Progenitor cell of endocrine pancreas (in vitro differentiated cells): ENCODE measurements around the gene MAP1LC3A. TPM values are rescaled to one million over a fixed set of nuclear protein-coding genes. Genes with fewer than 3 reads are reported as not detected.

Source experiments
- DNase-seq: peaks from one replicate; pipeline ENCODE4 v3.0.0; 2021; ENCODE audit warnings: low spot score; ENCODE audit not compliant: unreplicated experiment
- H3K27ac Mint-ChIP-seq: 2 replicates; pipeline ENCODE4 v1.8.0; 2021; ENCODE audit warnings: mild to moderate bottlenecking, moderate library complexity, mixed read lengths
- H3K27me3 Mint-ChIP-seq: 2 replicates; pipeline ENCODE4 v1.8.0; 2021; ENCODE audit warnings: mixed read lengths
- H3K36me3 Mint-ChIP-seq: 2 replicates; pipeline ENCODE4 v1.8.0; 2022; ENCODE audit warnings: mixed read lengths; ENCODE audit not compliant: insufficient read depth
- H3K4me1 Mint-ChIP-seq: 2 replicates; pipeline ENCODE4 v1.8.0; 2021; ENCODE audit warnings: low read depth, mixed read lengths
- H3K4me3 Mint-ChIP-seq: 2 replicates; pipeline ENCODE4 v1.8.0; 2021; ENCODE audit warnings: low read depth, mild to moderate bottlenecking, moderate library complexity, mixed read lengths
- H3K9me3 Mint-ChIP-seq: 2 replicates; pipeline ENCODE4 v1.8.0; 2021; ENCODE audit warnings: low read depth, mixed read lengths
- total RNA-seq: library from RNA; stranded (reverse); gene quantifications from 2 replicates; pipeline ENCODE4 v1.2.1, GENCODE V29; 2021
- TF ChIP-seq, protein P1 (sequence below): fragments of 200-600 bp; sonication (generic); IDR thresholded peaks from one replicate; pipeline ENCODE4 v1.5.0; 2021; ENCODE audit warnings: antibody characterized with exemption, mild to moderate bottlenecking; ENCODE audit not compliant: unreplicated experiment

Gene MAP1LC3A
- total RNA-seq, 1 donor from 2014 or later, result 52.8 TPM

DNA sequence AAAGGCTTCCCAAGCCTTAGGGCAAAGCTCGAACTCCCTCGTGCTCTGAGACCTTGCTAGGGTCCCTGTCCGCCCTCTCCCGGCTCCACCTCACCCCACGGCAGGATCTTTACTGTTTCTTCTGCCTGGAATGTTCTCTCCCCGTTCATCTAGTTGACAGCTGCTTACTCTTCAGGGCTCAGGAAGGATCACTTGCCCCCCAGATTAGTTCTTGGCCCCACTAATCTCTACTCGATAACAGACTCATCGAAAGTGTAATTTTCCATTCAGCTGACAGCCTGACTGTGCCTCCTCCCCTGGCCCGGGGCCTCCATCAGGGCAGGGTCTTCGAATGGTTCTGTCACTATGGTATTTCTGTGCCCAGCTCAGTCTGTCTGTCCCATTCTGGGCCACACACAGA, 3.1 kb downstream of the MAP1LC3A start:
- H3K9me3 Mint-ChIP-seq, result no peaks in the 10 kb centered on the region
- H3K36me3 Mint-ChIP-seq, result peaks cover 8% of the 10 kb centered on the region
- TF ChIP-seq, protein P1, sequence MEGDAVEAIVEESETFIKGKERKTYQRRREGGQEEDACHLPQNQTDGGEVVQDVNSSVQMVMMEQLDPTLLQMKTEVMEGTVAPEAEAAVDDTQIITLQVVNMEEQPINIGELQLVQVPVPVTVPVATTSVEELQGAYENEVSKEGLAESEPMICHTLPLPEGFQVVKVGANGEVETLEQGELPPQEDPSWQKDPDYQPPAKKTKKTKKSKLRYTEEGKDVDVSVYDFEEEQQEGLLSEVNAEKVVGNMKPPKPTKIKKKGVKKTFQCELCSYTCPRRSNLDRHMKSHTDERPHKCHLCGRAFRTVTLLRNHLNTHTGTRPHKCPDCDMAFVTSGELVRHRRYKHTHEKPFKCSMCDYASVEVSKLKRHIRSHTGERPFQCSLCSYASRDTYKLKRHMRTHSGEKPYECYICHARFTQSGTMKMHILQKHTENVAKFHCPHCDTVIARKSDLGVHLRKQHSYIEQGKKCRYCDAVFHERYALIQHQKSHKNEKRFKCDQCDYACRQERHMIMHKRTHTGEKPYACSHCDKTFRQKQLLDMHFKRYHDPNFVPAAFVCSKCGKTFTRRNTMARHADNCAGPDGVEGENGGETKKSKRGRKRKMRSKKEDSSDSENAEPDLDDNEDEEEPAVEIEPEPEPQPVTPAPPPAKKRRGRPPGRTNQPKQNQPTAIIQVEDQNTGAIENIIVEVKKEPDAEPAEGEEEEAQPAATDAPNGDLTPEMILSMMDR, result no peak
- H3K4me1 Mint-ChIP-seq, result peaks cover 6% of the 10 kb centered on the region
- no peak for DNase-seq
- H3K4me3 Mint-ChIP-seq, result peak overlapping the region; percentile 7
- peaks cover 9% of the 10 kb centered on the region for H3K27me3 Mint-ChIP-seq
- peak overlapping the region; percentile 42 for H3K27ac Mint-ChIP-seq

GRCh38 chr20:34562641-34563040, 4.1 kb downstream of the MAP1LC3A start:
- peaks cover 6% of the 10 kb centered on the region for H3K4me1 Mint-ChIP-seq
- H3K4me3 Mint-ChIP-seq, result no peak overlapping the region
- no peak overlapping the region for H3K27ac Mint-ChIP-seq
- TF ChIP-seq, protein P1, result peak; percentile 56
- no peak for DNase-seq
- no peaks in the 10 kb centered on the region for H3K9me3 Mint-ChIP-seq
- peaks cover 8% of the 10 kb centered on the region for H3K36me3 Mint-ChIP-seq
- H3K27me3 Mint-ChIP-seq, result peaks cover 4% of the 10 kb centered on the region

GRCh38 chr20:34564833-34565232, 6.3 kb downstream of the MAP1LC3A start:
- Mint-ChIP-seq H3K36me3 (peaks cover 5% of the 10 kb centered on the region), H3K27me3 (no peaks in the 10 kb centered on the region), H3K27ac (no peak overlapping the region), H3K9me3 (no peaks in the 10 kb centered on the region), H3K4me3 (no peak overlapping the region), H3K4me1 (no peaks in the 10 kb centered on the region)
- DNase-seq, result no peak
- TF ChIP-seq, protein P1, result no peak

DNA sequence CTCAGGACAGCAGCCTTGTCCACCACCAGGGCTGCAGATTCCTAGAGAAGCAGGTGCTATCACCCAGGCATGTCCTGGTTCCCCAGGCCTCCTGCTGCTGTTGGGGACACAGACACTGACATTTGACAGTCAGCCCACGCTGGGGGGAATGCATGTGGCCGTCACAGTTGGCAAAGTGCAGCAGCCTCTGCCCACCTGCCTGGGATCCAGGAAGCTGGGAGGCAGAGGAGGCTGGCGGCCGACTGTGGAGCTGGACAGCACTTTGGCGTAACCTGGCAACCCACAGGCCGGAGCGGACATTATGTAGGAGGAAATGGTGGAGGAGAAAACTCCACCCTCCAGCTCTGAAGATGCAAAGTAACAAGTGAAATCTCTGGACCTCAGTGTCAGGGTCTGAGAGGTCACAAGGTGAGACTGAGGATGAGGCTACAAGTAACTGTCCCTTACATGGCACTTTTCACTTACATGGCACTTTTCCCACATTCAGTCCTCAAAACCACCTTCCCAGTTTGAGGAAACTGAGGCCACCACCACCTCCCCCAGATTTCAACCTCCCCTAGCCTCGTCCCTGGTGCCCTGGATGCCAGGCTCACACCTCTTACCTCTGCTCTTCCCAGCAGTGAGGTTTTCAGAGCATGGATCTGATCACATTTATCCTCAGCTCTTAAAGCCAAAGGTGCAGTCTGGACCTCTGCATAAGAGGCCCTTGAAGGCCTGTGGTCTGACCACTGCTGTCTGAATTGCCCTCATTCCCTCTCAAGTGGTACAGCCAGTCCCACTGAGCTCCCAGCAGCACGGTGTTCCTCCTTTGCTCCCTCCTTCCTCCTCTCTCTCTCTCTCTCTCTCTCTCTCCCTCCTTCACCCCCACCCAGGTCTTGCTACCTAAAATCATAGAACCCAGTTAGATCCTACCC, 8.7 kb downstream of the MAP1LC3A start:
- Mint-ChIP-seq H3K9me3 (no peaks in the 10 kb centered on the region), H3K4me3 (no peak overlapping the region), H3K27me3 (no peaks in the 10 kb centered on the region), H3K36me3 (peaks cover 3% of the 10 kb centered on the region), H3K4me1 (peaks cover 4% of the 10 kb centered on the region), H3K27ac (no peak overlapping the region)
- TF ChIP-seq, protein P1, result no peak
- no peak for DNase-seq

GRCh38 chr20:34567892-34568865, 9.7 kb downstream of the MAP1LC3A start:
- no peak overlapping the region for H3K4me3 Mint-ChIP-seq
- peaks cover 2% of the 10 kb centered on the region for H3K36me3 Mint-ChIP-seq
- TF ChIP-seq, protein P1, result no peak
- DNase-seq, result no peak
- peaks cover 4% of the 10 kb centered on the region for H3K4me1 Mint-ChIP-seq
- no peaks in the 10 kb centered on the region for H3K9me3 Mint-ChIP-seq
- no peak overlapping the region for H3K27ac Mint-ChIP-seq
- no peaks in the 10 kb centered on the region for H3K27me3 Mint-ChIP-seq
